ENCODE measurements around the gene ZNF76. TPM values are rescaled to one million over a fixed set of nuclear protein-coding genes. Genes with fewer than 3 reads are reported as not detected.

ZNF76 gene
- total and polyA plus RNA-seq, 3 experiments from 2014 or later: 31.3 to 35.2 (median 33.6) TPM

- no peak for DNase-seq
- Histone ChIP-seq H3K36me3 (ENCODE audit: insufficient read depth, low read length) (peaks cover 6% of the 10 kb centered on the region), H3K27ac (ENCODE audit: low read depth, low read length) (no peak overlapping the region), H3K4me1 (ENCODE audit: insufficient read depth, low read length) (peaks cover 40% of the 10 kb centered on the region), H3K4me3 (ENCODE audit: low read length) (peak overlapping the region; percentile 93), H3K9me3 (ENCODE audit: low read length) (no peaks in the 10 kb centered on the region), H3K27me3 (ENCODE audit: insufficient read depth, low read length, poor library complexity, severe bottlenecking) (no peaks in the 10 kb centered on the region)
- H3K27me3 Mint-ChIP-seq: no peaks in the 10 kb centered on the region
- H3K9me3 Mint-ChIP-seq: no peaks in the 10 kb centered on the region
- CTCF ChIA-PET: interaction anchor here (0.6 to 13.7 kb wide), 15 partner anchors 9 to 175 kb away, joined by 3 to 295 read pairs (median 7); partner anchors contain the start of genes FANCE, PPARD and RPL10A
- POLR2A ChIA-PET: interaction anchor here (1.0 to 1.8 kb wide), 7 partner anchors 13 to 155 kb away, joined by 3 to 7 read pairs (median 4); partner anchors contain the start of genes FANCE and PPARD
- peak overlapping the region; percentile 81 to 93 (median 86) for H3K4me3 Mint-ChIP-seq
- H3K27ac Mint-ChIP-seq: peak overlapping the region; percentile 82 to 100 (median 92)
- H3K36me3 Mint-ChIP-seq: peaks cover 0 to 64% (median 13%) of the 10 kb centered on the region in 3 donors
- peaks cover 37 to 47% (median 45%) of the 10 kb centered on the region in 3 donors for H3K4me1 Mint-ChIP-seq
Observed at GRCh38 chr6:35296931-35297600, 37.5 kb downstream of the ZNF76 start.

- peaks cover 48% of the 10 kb centered on the region for H3K4me1 ChIP-seq (ENCODE audit: insufficient read depth, low read length)
- POLR2A ChIA-PET: interaction anchor here (1.0 to 1.8 kb wide), 6 partner anchors 12 to 154 kb away, joined by 3 to 7 read pairs (median 4); partner anchors contain the start of genes FANCE and PPARD
- H3K4me1 Mint-ChIP-seq: peaks cover 44 to 55% (median 52%) of the 10 kb centered on the region in 3 donors
Observed at GRCh38 chr6:35297601-35298481, 38.3 kb downstream of the ZNF76 start, which contains the start of gene DEF6. DEF6 (plus strand) TSS chr6:35297818; CDS start chr6:35297857, 39 bp downstream.

GRCh38 chr6:35298625-35299140, 39.1 kb downstream of the ZNF76 start:
- peak in 1 of 5 donors; percentile 41 for DNase-seq
- Mint-ChIP-seq H3K9me3 (no peaks in the 10 kb centered on the region), H3K36me3 (peaks cover 0 to 59% (median 9%) of the 10 kb centered on the region in 3 donors), H3K4me3 (peak overlapping the region; percentile 81 to 93 (median 86)), H3K4me1 (peaks cover 51 to 63% (median 61%) of the 10 kb centered on the region in 3 donors), H3K27me3 (no peaks in the 10 kb centered on the region), H3K27ac (peak overlapping the region; percentile 90 to 100 (median 98))
- Histone ChIP-seq H3K4me1 (ENCODE audit: insufficient read depth, low read length) (peaks cover 53% of the 10 kb centered on the region), H3K36me3 (ENCODE audit: insufficient read depth, low read length) (peaks cover 6% of the 10 kb centered on the region), H3K9me3 (ENCODE audit: low read length) (no peaks in the 10 kb centered on the region), H3K27me3 (ENCODE audit: insufficient read depth, low read length, poor library complexity, severe bottlenecking) (no peaks in the 10 kb centered on the region), H3K27ac (ENCODE audit: low read depth, low read length) (peak overlapping the region; percentile 86), H3K4me3 (ENCODE audit: low read length) (peak overlapping the region; percentile 93)
- POLR2A ChIA-PET: interaction anchor here (1.4 to 1.8 kb wide), 3 partner anchors 11 to 154 kb away, joined by 3 to 7 read pairs (median 6); partner anchors contain the start of gene FANCE
- CTCF ChIA-PET: interaction anchor here (0.6 to 13.7 kb wide), 15 partner anchors 8 to 439 kb away, joined by 3 to 295 read pairs (median 4); partner anchors contain the start of genes ARMC12, FANCE, PPARD and RPL10A

More at GRCh38 chr6:35297601-35298481, 38.3 kb downstream of the ZNF76 start, which contains the start of gene DEF6:
- no peaks in the 10 kb centered on the region for H3K27me3 Mint-ChIP-seq
- H3K36me3 Mint-ChIP-seq: peaks cover 0 to 59% (median 11%) of the 10 kb centered on the region in 3 donors
- CTCF ChIA-PET: interaction anchor here (0.6 to 13.7 kb wide), 19 partner anchors 9 to 439 kb away, joined by 3 to 295 read pairs (median 4); partner anchors contain the start of genes ARMC12, FANCE, PPARD and RPL10A
- no peaks in the 10 kb centered on the region for H3K27me3 ChIP-seq (ENCODE audit: insufficient read depth, low read length, poor library complexity, severe bottlenecking)
- H3K4me3 ChIP-seq (ENCODE audit: low read length): peak within 1 kb of the TSS; percentile 93
- peaks cover 6% of the 10 kb centered on the region for H3K36me3 ChIP-seq (ENCODE audit: insufficient read depth, low read length)
- no peaks in the 10 kb centered on the region for H3K9me3 Mint-ChIP-seq
- peak within 1 kb of the TSS; percentile 90 to 100 (median 98) for H3K27ac Mint-ChIP-seq
- peak within 1 kb of the TSS; percentile 86 for H3K27ac ChIP-seq (ENCODE audit: low read depth, low read length)
- peak; percentile 82 to 92 (median 84) for DNase-seq
- H3K4me3 Mint-ChIP-seq: peak within 1 kb of the TSS; percentile 81 to 93 (median 86)
- H3K9me3 ChIP-seq (ENCODE audit: low read length): no peaks in the 10 kb centered on the region

GRCh38 chr6:35299674-35300073, 40.1 kb downstream of the ZNF76 start:
- ChIA-PET POLR2A (interaction anchor here (1.2 to 2.8 kb wide), 2 partner anchors 11 to 28 kb away, joined by 3 to 16 read pairs; no protein-coding TSS in a partner anchor), CTCF (interaction anchor here (0.9 to 13.7 kb wide), 4 partner anchors 25 to 438 kb away, joined by 3 to 295 read pairs (median 76); partner anchors contain the start of genes ARMC12, FANCE and PPARD)
- Histone ChIP-seq H3K27ac (ENCODE audit: low read depth, low read length) (peak overlapping the region; percentile 86), H3K4me1 (ENCODE audit: insufficient read depth, low read length) (peaks cover 63% of the 10 kb centered on the region), H3K27me3 (ENCODE audit: insufficient read depth, low read length, poor library complexity, severe bottlenecking) (no peaks in the 10 kb centered on the region), H3K4me3 (ENCODE audit: low read length) (peak overlapping the region; percentile 93), H3K36me3 (ENCODE audit: insufficient read depth, low read length) (peaks cover 4% of the 10 kb centered on the region), H3K9me3 (ENCODE audit: low read length) (no peaks in the 10 kb centered on the region)
- Mint-ChIP-seq H3K9me3 (no peaks in the 10 kb centered on the region), H3K4me1 (peaks cover 55 to 68% (median 65%) of the 10 kb centered on the region in 3 donors), H3K4me3 (peak overlapping the region; percentile 81 to 93 (median 86)), H3K27ac (peak overlapping the region; percentile 90 to 100 (median 98)), H3K27me3 (no peaks in the 10 kb centered on the region), H3K36me3 (peaks cover 0 to 59% (median 13%) of the 10 kb centered on the region in 3 donors)
- DNase-seq: peak in 1 of 5 donors; percentile 33

GRCh38 chr6:35300848-35301247, 41.3 kb downstream of the ZNF76 start:
- DNase-seq: peak; percentile 39 to 75 (median 57)
- peak overlapping the region; percentile 90 to 100 (median 98) for H3K27ac Mint-ChIP-seq
- H3K36me3 Mint-ChIP-seq: peaks cover 0 to 52% (median 13%) of the 10 kb centered on the region in 3 donors
- Histone ChIP-seq H3K4me1 (ENCODE audit: insufficient read depth, low read length) (peaks cover 72% of the 10 kb centered on the region), H3K27ac (ENCODE audit: low read depth, low read length) (no peak overlapping the region), H3K4me3 (ENCODE audit: low read length) (peak overlapping the region; percentile 93), H3K9me3 (ENCODE audit: low read length) (no peaks in the 10 kb centered on the region), H3K27me3 (ENCODE audit: insufficient read depth, low read length, poor library complexity, severe bottlenecking) (no peaks in the 10 kb centered on the region), H3K36me3 (ENCODE audit: insufficient read depth, low read length) (no peaks in the 10 kb centered on the region)
- H3K4me3 Mint-ChIP-seq: peak overlapping the region; percentile 81 to 93 (median 86)
- ChIA-PET CTCF (interaction anchor here (0.7 to 13.7 kb wide), 7 partner anchors 9 to 196 kb away, joined by 3 to 295 read pairs (median 10); partner anchors contain the start of genes FANCE, PPARD and TEAD3), POLR2A (interaction anchor here (1.1 to 2.8 kb wide), 5 partner anchors 10 to 167 kb away, joined by 3 to 16 read pairs (median 6); partner anchors contain the start of genes FANCE and RPL10A)
- peaks cover 55 to 78% (median 67%) of the 10 kb centered on the region in 3 donors for H3K4me1 Mint-ChIP-seq
- no peaks in the 10 kb centered on the region for H3K9me3 Mint-ChIP-seq
- H3K27me3 Mint-ChIP-seq: no peaks in the 10 kb centered on the region

- CTCF ChIA-PET: interaction anchor here (0.9 to 2.3 kb wide), 7 partner anchors 10 to 434 kb away, joined by 3 to 14 read pairs (median 5); partner anchors contain the start of gene ARMC12
- Mint-ChIP-seq H3K4me1 (peaks cover 63 to 85% (median 77%) of the 10 kb centered on the region in 3 donors), H3K4me3 (peak overlapping the region; percentile 86 to 94 (median 91)), H3K9me3 (no peaks in the 10 kb centered on the region), H3K36me3 (peaks cover 0 to 62% (median 16%) of the 10 kb centered on the region in 3 donors), H3K27ac (peak overlapping the region; percentile 96 to 100 (median 98)), H3K27me3 (no peaks in the 10 kb centered on the region)
- peaks cover 13% of the 10 kb centered on the region for H3K36me3 ChIP-seq (ENCODE audit: insufficient read depth, low read length)
- DNase-seq: peak; percentile 77 to 93 (median 84)
- H3K9me3 ChIP-seq (ENCODE audit: low read length): no peaks in the 10 kb centered on the region
- POLR2A ChIA-PET: interaction anchor here (0.6 to 1.3 kb wide), 6 partner anchors 9 to 309 kb away, joined by 3 to 9 read pairs (median 4); partner anchors contain the start of genes RPL10A and ZNF76
- H3K4me3 ChIP-seq (ENCODE audit: low read length): peak overlapping the region; percentile 57
- H3K27ac ChIP-seq (ENCODE audit: low read depth, low read length): peak overlapping the region; percentile 64
- H3K4me1 ChIP-seq (ENCODE audit: insufficient read depth, low read length): peaks cover 83% of the 10 kb centered on the region
- H3K27me3 ChIP-seq (ENCODE audit: insufficient read depth, low read length, poor library complexity, severe bottlenecking): no peaks in the 10 kb centered on the region
Observed at GRCh38 chr6:35302604-35303241, 43.2 kb downstream of the ZNF76 start.

Measured in CD8-positive, alpha-beta memory T cell (primary cell).